Measurements from ENCODE around the gene ZYX.
A peak's percentile ranks its signal among the peaks of the same experiment; 100 is the strongest.

ZYX gene

GRCh38 chr7:143355450-143356385, 25.4 kb upstream of the ZYX start:
- H3K4me3 ChIP-seq (ENCODE audit: low read depth, low read length), result no peak overlapping the region
- peak; percentile 27 for TF ChIP-seq CTCF (IDR thresholded peaks at IDR 0.05; ENCODE audit: low read depth, low read length, missing control alignments)
- no peak for DNase-seq (ENCODE audit: low read depth)

GRCh38 chr7:143356414-143357050, 24.6 kb upstream of the ZYX start:
- H3K4me3 ChIP-seq (ENCODE audit: low read depth, low read length), result no peak overlapping the region
- DNase-seq (ENCODE audit: low read depth), result no peak
- no peak for TF ChIP-seq CTCF (IDR thresholded peaks at IDR 0.05; ENCODE audit: low read depth, low read length, missing control alignments)

GRCh38 chr7:143358626-143359025, 22.5 kb upstream of the ZYX start:
- no peak for DNase-seq (ENCODE audit: low read depth)
- H3K4me3 ChIP-seq (ENCODE audit: low read depth, low read length), result no peak overlapping the region
- no peak for TF ChIP-seq CTCF (IDR thresholded peaks at IDR 0.05; ENCODE audit: low read depth, low read length, missing control alignments)

- no peak for TF ChIP-seq CTCF (IDR thresholded peaks at IDR 0.05; ENCODE audit: low read depth, low read length, missing control alignments)
- H3K4me3 ChIP-seq (ENCODE audit: low read depth, low read length), result no peak overlapping the region
- DNase-seq (ENCODE audit: low read depth), result no peak
Observed at GRCh38 chr7:143359771-143360353, 21.3 kb upstream of the ZYX start.

- no peak overlapping the region for H3K4me3 ChIP-seq (ENCODE audit: low read depth, low read length)
- DNase-seq (ENCODE audit: low read depth), result no peak
Observed at GRCh38 chr7:143360788-143361551, 20.2 kb upstream of the ZYX start.

More at GRCh38 chr7:143360788-143361551, 20.2 kb upstream of the ZYX start:
- TF ChIP-seq CTCF (IDR thresholded peaks at IDR 0.05; ENCODE audit: low read depth, low read length, missing control alignments), result no peak

All from GM12864 (cell line).